ENCODE data around the gene HOOK2. TPM values are rescaled to one million over a fixed set of nuclear protein-coding genes. Genes with fewer than 3 reads are reported as not detected.
"Not testable (repeated sequence)": the region's sequence is repeated elsewhere in the genome, so short reads cannot be mapped to it uniquely, and the experiment has no call there.

HOOK2 gene
- polyA plus RNA-seq, 3 donors = 48.8 to 89.5 (median 81.1) TPM

GRCh38 chr19:12757544-12758274, 17.6 kb downstream of the HOOK2 start:
- no peak for DNase-seq

GRCh38 chr19:12756150-12756883, 19.0 kb downstream of the HOOK2 start:
- DNase-seq = no peak

- DNase-seq = no peak
Measured at GRCh38 chr19:12754465-12755196, 20.7 kb downstream of the HOOK2 start.

- DNase-seq = no peak
Measured at GRCh38 chr19:12752056-12752781, 23.1 kb downstream of the HOOK2 start.

- DNase-seq = no peak
Measured at GRCh38 chr19:12751635-12752034, 23.7 kb downstream of the HOOK2 start, which contains the start of gene BEST2. Gene BEST2, plus strand, starts transcription at chr19:12751791. Its CDS starts 802 bp downstream, at chr19:12752593.

GRCh38 chr19:12750851-12751250, 24.5 kb downstream of the HOOK2 start:
- DNase-seq = no peak

GRCh38 chr19:12749938-12750521, 25.3 kb downstream of the HOOK2 start:
- no peak for DNase-seq

GRCh38 chr19:12748489-12748888, 26.9 kb downstream of the HOOK2 start:
- DNase-seq = no peak

GRCh38 chr19:12745166-12745897, 30.0 kb downstream of the HOOK2 start:
- no peak for DNase-seq

GRCh38 chr19:12737835-12738351, 37.5 kb downstream of the HOOK2 start:
- DNase-seq = no peak

- peak; percentile 100 for DNase-seq
Measured at GRCh38 chr19:12736995-12737834, 38.1 kb downstream of the HOOK2 start, which contains the start of gene GET3. Gene GET3, plus strand, starts transcription at chr19:12737497. Its CDS starts 9 bp downstream, at chr19:12737506.

- DNase-seq = no peak
Measured at GRCh38 chr19:12733369-12734214, 41.8 kb downstream of the HOOK2 start.

- no peak for DNase-seq
Measured at GRCh38 chr19:12731337-12731736, 44.0 kb downstream of the HOOK2 start.

GRCh38 chr19:12730064-12730463, 45.3 kb downstream of the HOOK2 start:
- no peak for DNase-seq

GRCh38 chr19:12727745-12728433, 47.5 kb downstream of the HOOK2 start:
- no peak for DNase-seq

- no peak for DNase-seq
Measured at GRCh38 chr19:12726988-12727316, 48.4 kb downstream of the HOOK2 start.

- DNase-seq = not testable (repeated sequence)
Measured at GRCh38 chr19:12725612-12726011, 49.7 kb downstream of the HOOK2 start.

Measured in renal pelvis (tissue), 4 donors.